Placental epithelial cell (primary cell): ENCODE results near the gene AGGF1. TPM values are rescaled to one million over a fixed set of nuclear protein-coding genes. Genes with fewer than 3 reads are reported as not detected.

ENCODE experiments used
- small RNA-seq: library from RNA; depleted of rRNA; stranded (forward); fragments of <200 nt; gene quantifications from one replicate; pipeline ENCODE3, GENCODE V24; 2012
- total RNA-seq: library from RNA; depleted of rRNA; stranded (reverse); fragments of >200 nt; gene quantifications from 2 replicates; pipeline ENCODE4 v1.2.3, GENCODE V29; 2012

AGGF1 gene
- 18.1 and 20.6 TPM in 2 replicates for total RNA-seq

GRCh38 chr5:77030097-77031071, at the start of gene AGGF1:
Gene AGGF1 (plus strand): TSS chr5:77030404. CDS start chr5:77030767, 363 bp downstream.

GRCh38 chr5:77086689-77087483, 56.7 kb downstream of the AGGF1 start, which contains the start of gene ZBED3:
Gene ZBED3 (minus strand): TSS chr5:77087285. CDS start chr5:77077878, 9,407 bp downstream.

Small RNAs within 50 kb of the gene (small RNA-seq; reads per million reads assigned to genes)
- gene SNORA47: 4.7 reads per million, percentile 91 among the genes with 10 or more reads in this experiment

Other genes starting within 250 kb of the AGGF1 start
- gene F2RL1, start 211.4 kb upstream of the AGGF1 start, total RNA-seq: 2.0 and 2.8 TPM in 2 replicates
- not detected in 2 replicates for gene S100Z, start 180.4 kb upstream of the AGGF1 start, total RNA-seq
- gene CRHBP, start 77.4 kb upstream of the AGGF1 start, total RNA-seq: not detected in 2 replicates
- under 0.01 and 0.22 TPM in 2 replicates for gene ZBED3, start 56.9 kb downstream of the AGGF1 start, total RNA-seq
- under 0.01 TPM in 1 of 2 replicates, not detected in the other for gene PDE8B, start 180.3 kb downstream of the AGGF1 start, total RNA-seq